BE2C (cell line): Measurements from ENCODE around the gene CTNNB1.

Experiments
- DNase-seq: peaks from one replicate; pipeline ENCODE4 v3.0.0-alpha.2; 2020
- H3K27me3 ChIP-seq: fragments of 250-450 bp; sonication (Bioruptor Pico); 2 replicates; pipeline ENCODE4 v1.5.1; 2020; ENCODE audit warnings: mild to moderate bottlenecking
- H3K36me3 ChIP-seq: fragments of 250-450 bp; sonication (Bioruptor Pico); 2 replicates; pipeline ENCODE4 v1.5.1; 2020; ENCODE audit warnings: mild to moderate bottlenecking
- H3K4me1 ChIP-seq: fragments of 250-450 bp; sonication (Bioruptor Pico); 2 replicates; pipeline ENCODE4 v1.5.1; 2020
- H3K4me3 ChIP-seq: 2 replicates; pipeline ENCODE4 v1.5.1; 2011; ENCODE audit warnings: low read depth, low read length
- H3K9me3 ChIP-seq: fragments of 250-450 bp; sonication (Bioruptor Pico); 2 replicates; pipeline ENCODE4 v1.5.1; 2020
- CTCF ChIP-seq: IDR thresholded peaks from 2 replicates; pipeline ENCODE4 v1.5.1; 2012; ENCODE audit warnings: mild to moderate bottlenecking, low read depth, low read length

CTNNB1 gene

GRCh38 chr3:41216993-41217392 lies 17.7 kb downstream of the CTNNB1 start:
- no peak for TF ChIP-seq CTCF
- H3K9me3 ChIP-seq, result no peaks in the 10 kb centered on the region
- no peak for DNase-seq
- H3K36me3 ChIP-seq, result no peaks in the 10 kb centered on the region
- H3K4me3 ChIP-seq, result no peak overlapping the region
- no peaks in the 10 kb centered on the region for H3K27me3 ChIP-seq
- H3K4me1 ChIP-seq, result peaks cover 3% of the 10 kb centered on the region; the same call in 1 of the 2 replicates

GRCh38 chr3:41219424-41219823 lies 20.1 kb downstream of the CTNNB1 start:
- TF ChIP-seq CTCF, result no peak
- Histone ChIP-seq H3K27me3 (no peaks in the 10 kb centered on the region), H3K4me3 (no peak overlapping the region), H3K9me3 (no peaks in the 10 kb centered on the region), H3K36me3 (peaks cover under 1% of the 10 kb centered on the region), H3K4me1 (peaks cover 3% of the 10 kb centered on the region; the same call in 1 of the 2 replicates)
- no peak for DNase-seq

- H3K27me3 ChIP-seq, result no peaks in the 10 kb centered on the region
- no peak overlapping the region for H3K4me3 ChIP-seq
- DNase-seq, result no peak
- no peaks in the 10 kb centered on the region for H3K4me1 ChIP-seq
- H3K9me3 ChIP-seq, result no peaks in the 10 kb centered on the region
- TF ChIP-seq CTCF, result no peak
- H3K36me3 ChIP-seq, result peaks cover 17% of the 10 kb centered on the region
Measured at GRCh38 chr3:41220906-41221677, 21.8 kb downstream of the CTNNB1 start.

GRCh38 chr3:41222012-41222411 lies 22.7 kb downstream of the CTNNB1 start:
- Histone ChIP-seq H3K9me3 (no peaks in the 10 kb centered on the region), H3K4me1 (no peaks in the 10 kb centered on the region), H3K27me3 (no peaks in the 10 kb centered on the region), H3K36me3 (peaks cover 22% of the 10 kb centered on the region), H3K4me3 (no peak overlapping the region)
- no peak for DNase-seq
- no peak for TF ChIP-seq CTCF

- H3K36me3 ChIP-seq, result peaks cover 25% of the 10 kb centered on the region
Measured at GRCh38 chr3:41222501-41222900, 23.2 kb downstream of the CTNNB1 start.

More at GRCh38 chr3:41222501-41222900, 23.2 kb downstream of the CTNNB1 start:
- DNase-seq, result no peak
- Histone ChIP-seq H3K4me1 (no peaks in the 10 kb centered on the region), H3K4me3 (no peak overlapping the region), H3K9me3 (no peaks in the 10 kb centered on the region), H3K27me3 (no peaks in the 10 kb centered on the region)
- no peak for TF ChIP-seq CTCF
